NK-92 treated with Interleukin-12 subunit alpha and Interleukin-12 subunit beta, amount 100 ng/mL, for 24 hours (cell line): ENCODE data around the gene OSMR.

ENCODE experiments used
- DNase-seq: peaks from one replicate; lab custom pipeline; 2025; lab: John Stamatoyannopoulos, UW

OSMR gene

DNA sequence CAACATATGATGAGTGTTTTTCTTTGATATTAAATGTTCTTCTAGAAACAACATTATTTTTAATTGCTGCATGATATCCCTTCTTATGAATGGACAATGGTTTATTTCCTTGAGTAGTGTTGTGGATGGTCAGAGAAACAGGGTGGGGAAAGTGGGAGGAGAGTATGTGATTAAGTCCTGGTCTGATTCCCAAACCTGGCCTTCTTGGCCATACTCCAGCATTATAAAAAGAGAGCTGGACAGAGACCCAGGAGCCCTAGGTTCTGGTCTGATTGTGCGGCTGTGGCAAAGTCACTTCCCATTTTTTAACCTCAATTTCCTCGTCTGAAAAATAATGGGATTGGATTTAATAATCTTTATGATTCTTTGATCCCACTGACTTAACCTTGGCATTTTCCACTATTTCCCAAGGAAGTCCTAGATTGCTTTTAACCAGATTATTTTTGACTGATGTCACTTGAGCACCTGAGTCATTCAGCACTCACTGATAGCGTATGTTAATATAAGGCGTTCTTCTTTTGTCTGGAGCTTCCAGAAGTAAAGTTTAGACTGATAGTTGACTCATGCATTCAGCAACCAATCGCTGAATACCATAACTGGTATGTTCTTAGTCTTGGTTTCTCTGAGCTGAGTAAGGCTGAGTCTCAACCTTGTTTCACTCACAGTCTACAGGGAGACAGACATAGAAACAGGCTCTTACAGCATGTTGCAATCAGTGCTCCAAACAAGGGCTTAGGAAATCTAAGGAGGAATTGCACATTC, 26.2 kb downstream of the OSMR start:
- DNase-seq, result no peak

DNA sequence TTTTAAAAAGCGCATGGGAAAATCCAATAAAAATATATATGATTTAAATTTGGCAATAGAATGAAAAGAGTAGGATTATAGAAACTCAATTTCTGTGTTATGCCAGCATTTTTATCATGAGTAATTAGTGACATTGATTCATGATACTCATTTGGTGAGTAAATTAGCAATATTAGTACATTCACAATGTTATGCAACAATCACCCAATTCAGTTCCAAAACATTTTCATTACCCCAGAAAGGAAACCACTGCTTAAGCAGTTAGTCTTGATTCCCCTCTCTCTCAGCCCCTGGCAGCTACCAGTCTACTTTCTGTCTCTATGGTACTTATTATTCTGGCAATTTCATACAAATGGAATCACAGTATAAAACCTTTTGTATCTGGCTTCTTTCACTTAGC, 27.0 kb downstream of the OSMR start:
- no peak for DNase-seq

DNA sequence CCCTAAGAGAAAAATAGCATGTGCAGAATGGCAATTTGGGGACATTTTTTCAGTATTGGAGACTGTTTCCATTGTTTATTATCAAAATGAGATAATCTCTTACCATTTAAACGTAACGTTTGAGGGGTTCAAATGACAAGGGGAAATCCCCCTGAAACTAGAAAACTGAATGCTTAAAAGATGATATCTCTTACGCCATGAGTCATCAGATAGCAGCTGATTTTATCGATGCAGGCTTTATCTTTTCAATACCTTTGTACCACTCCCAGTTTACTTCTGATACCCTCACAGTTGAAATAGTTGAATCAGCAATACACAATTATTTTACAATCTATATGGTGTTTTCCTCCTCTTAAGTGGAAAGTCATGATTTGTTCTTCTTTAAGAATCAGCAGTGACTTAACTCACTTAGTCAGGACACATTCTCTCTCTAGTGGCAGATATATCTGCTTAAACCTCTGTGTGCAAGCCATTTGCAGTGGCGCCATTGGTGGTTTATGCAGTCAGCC, 29.2 kb downstream of the OSMR start:
- no peak for DNase-seq

DNA sequence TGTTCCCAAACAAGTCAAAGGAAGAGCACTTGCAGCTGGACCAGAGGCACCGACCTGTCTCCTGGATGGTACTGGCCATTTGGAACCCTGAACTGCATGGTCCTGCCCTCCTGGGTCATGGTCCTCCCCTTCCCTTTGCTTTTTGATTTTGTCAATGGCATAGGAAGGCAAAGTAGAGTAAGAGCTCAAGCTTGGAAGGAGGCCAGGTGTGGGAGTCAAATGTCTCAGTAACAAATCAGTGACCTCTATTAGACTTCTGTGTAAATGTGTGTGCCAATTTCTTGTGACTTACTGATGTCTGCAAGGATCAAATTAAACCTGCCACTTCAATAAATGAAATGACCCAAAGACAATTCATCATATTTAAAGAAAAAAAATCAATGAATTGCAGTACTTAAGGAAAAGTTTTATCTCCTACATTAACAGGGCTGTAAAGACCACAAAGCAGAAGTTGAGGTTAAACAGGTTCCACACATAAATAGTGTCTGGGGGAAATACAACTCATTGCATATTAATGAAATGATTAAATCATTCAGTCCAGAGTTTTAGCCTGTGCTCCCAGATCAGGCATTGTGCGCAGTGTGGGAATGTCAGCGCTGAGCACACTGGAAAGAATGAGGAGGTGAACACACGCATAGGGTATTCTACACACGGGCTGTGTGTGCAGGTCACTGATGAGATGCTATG, 32.7 kb downstream of the OSMR start:
- no peak for DNase-seq

DNA sequence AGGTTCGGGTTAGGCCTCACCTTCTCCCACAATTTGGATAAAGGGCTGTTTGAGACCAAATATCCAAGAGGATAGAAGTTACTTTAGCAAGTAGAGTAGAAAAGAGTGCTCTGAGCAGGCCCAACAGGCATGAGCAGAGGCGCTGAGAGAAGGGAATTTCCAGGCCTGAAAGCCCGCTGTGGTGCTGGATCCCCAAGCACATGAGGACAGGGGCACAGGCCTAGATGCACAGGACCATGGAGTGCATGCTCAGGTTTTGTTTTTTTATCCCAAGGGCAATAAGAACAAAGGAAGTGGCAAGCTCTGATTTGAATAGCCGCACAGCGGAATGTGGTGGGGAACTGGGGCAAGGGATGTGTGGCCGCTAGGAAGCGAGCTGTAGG, 33.3 kb downstream of the OSMR start:
- DNase-seq, result no peak

DNA sequence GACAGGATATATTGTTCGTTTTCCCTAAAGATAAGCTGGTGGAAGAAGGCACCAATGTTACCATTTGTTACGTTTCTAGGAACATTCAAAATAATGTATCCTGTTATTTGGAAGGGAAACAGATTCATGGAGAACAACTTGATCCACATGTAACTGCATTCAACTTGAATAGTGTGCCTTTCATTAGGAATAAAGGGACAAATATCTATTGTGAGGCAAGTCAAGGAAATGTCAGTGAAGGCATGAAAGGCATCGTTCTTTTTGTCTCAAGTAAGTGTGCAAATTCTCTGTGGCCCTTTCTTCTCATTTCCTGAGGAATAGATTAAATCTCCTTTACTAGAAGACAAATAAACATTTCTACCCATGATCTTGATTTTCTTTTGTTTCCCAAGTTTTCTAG, 38.0 kb downstream of the OSMR start:
- no peak for DNase-seq

DNA sequence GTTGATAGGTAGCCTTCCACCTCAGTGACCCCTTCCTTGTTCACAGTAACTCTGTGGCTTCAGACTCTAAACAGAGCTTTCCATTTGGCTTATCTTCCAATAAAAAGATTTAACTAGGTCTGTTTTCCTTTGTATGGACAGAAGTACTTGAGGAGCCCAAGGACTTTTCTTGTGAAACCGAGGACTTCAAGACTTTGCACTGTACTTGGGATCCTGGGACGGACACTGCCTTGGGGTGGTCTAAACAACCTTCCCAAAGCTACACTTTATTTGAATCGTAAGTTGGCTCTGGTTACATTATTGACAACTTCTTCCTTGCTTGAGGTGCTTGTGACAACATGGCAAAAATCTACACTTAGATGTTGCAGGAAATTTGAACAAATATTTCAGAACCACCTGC, 39.4 kb downstream of the OSMR start:
- DNase-seq, result no peak

DNA sequence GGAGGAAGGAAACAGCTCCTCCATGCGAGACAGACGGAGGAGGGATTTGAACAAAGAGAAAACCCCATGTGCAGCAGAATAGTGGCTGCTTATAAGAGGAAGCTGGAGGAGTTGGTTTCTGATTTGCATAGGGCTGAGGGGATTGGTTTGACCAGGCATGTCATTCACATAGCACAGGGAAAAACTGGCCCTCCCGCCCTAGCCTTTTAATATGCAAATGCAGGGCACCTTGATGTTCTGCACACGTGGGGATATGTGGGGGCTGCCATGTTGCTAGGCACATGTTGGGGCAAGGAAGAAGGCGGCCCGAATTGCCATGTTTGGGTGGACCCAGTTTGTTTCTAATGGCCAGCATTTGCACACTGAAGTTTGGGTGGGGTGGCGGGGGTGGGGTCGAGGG, 42.2 kb downstream of the OSMR start:
- DNase-seq, result no peak

DNA sequence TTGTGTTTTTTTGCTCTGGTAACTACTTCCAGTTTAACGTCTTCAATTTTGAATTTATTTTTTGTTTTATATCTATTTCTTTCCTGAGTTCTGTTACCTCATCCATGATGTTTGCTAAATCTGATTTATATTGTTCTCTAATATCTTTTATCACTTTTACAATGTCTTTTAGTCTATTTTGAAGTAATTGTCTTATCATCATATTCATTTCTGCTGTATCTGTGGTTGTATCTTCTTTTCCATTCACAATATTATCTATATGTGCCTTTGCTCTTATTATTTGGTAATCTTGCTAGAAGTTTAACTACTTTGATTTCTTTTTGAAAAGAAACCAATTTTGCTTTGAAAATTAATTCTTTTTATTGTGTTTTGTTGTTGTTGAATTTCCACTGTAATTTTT, 43.6 kb downstream of the OSMR start:
- no peak for DNase-seq

DNA sequence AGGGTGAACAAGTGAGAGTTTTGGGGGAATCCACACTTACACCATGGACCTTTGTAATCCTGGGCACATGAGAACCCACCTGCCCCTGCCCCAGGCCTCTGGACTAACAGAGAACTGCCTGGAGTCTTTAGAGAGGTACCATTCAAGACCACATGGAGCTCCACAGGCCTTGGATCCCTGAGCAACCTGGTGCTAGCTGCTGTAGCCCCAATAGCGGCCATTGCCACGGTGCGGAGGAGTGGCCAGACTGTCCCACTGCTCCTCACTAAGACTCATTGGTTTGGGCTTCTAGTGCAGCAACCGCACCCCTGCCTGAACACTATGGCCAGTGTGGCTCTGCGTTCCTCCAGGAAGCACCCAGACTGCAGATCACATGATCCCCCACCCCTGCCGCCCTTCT, 45.8 kb downstream of the OSMR start:
- DNase-seq, result no peak

DNA sequence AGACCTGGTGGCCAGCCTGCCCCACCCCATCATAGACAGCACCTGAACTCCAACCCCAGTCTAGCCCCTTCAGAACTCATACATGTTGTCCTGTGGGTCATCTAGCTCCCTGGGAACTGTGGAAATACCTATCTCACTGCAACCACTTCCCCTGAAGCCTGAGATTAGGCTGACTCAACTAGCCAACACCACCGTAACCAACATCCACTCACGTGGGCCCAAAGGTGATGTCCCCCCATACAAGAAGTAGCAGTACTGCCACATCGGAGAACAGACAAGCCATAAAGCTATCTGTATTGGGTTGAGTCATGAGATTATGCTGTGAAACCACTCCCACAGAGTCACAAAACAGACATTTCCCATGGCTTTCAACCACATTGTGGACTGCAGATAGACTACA, 46.6 kb downstream of the OSMR start:
- DNase-seq, result no peak

DNA sequence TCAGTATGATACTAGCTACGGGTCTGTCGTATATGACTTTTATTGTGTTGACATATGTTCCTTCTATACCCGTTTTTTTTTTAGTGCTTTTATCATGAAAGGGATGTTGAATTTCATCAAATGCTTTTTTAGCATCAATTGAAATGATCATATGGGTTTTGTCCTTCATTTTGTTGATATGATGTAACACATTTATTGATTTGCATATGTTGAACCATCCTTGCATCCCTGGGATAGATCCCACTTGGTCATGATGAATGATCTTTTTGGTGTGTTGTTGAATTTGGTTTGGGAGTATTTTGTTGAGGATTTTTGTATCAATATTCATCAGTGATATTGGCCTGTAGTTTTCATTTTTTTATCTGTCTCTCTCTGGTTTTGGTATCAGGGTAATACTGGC, 50.9 kb downstream of the OSMR start:
- DNase-seq, result no peak

DNA sequence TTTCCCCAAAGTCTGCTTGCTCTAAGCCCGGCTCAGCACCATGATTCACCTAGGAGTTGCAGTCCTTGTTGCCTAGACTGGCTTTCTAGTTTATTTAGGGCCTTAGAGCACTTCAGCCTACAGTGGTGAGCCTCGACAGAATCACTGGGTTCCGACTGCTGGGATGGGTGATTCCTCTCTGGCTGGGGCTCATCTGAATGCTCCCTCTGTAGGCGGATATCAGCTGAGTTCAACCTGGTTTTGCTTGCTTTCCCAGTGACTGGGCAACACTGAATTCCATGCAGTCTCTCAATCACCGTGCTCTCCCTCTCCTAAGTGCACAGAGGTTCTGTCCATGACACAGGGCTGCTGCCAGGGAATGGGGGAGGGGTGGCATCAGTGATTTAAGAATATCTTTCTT, 54.1 kb downstream of the OSMR start:
- DNase-seq, result no peak

DNA sequence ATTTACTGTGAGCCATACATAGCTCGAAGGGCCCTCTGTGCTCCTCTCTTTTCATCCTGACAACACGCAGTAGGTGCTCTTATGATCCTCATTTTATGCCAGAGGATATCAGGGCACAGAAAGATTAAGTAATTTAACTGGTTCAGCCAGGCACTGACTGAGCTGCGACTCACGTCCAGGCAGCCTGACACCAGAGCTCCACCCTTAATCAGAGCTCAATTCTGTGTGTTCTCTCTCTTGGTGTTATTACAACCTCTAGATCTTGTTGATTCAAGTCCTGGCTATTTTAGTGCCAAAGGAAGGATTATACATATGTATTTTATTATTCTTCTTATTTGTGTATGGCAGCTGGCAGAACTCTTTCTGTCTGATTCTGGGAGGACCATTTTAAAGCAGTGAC, 59.7 kb downstream of the OSMR start:
- DNase-seq, result no peak

DNA sequence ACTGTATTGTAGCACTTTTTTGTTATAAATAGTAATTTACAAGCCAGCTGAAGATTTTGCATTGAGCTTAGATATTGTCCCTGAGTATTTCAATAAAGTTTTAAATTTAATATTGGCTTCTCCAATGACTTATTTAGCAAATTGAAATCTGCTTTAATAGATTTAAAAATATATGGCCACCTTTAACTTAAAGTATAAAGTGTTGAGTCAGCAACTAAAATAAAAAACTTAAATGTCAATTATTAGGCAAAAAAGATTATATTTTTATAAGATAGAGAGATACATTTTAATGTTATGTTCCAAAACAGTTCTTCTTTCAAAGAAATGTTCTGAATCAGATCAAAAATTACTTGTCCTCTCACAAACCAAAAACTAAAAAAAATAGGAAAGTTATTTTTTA, 60.7 kb downstream of the OSMR start:
- no peak for DNase-seq

DNA sequence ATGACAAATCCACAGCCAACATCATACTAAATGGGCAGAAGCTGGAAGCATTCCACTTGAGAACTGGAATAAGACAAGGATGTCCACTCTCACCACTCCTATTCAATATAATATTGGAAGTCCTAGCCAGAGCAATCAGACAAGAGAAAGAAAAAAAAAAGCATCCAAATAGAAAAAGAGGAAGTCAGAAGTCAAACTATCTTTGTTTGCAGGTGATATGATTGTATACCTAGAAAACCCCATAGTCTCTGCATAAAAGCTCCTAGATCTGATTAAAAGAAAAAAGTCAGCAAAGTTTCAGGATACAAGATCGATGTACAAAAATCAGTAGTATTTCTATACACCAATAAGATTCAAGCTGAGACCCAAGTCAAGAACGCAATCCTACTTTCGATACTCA, 66.1 kb downstream of the OSMR start:
- no peak for DNase-seq

DNA sequence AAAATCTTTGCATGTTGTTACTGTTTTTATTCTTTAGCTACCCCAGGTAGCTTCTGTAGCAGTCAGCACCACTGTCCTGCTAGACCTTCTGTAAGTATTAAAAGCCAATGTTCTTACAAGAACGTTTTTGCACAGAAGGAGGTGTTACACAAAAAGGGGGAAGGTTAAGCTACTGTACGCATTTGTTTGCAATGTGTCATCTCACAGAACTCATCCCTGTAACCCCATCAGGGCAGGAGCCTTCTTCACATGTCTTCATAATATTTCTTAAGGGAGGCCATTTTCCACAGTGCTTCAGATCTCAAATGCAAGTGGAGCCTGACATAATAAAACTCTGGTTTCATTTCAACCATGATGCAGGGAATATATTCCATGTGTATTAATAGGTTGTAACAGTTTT, 67.9 kb downstream of the OSMR start:
- DNase-seq, result no peak

DNA sequence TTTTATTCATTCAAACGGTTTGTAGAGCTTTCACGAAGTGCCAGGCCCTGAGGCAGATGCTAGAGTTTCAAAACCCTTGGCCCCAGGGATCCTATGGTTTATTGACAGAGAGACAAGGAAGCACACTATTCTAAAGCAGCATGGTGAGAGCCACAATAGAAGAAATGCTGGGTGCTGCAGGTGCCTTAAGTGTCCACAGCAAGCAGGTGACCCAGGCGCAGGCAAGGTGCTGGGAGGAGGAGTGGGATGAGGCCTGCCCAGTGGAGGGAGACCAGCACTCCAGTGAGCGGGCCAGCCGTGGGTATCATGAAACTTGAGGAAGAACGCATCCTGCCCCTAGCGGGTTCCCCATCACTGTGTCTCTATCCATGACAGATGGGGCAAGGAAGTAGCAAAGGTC, 71.0 kb downstream of the OSMR start:
- no peak for DNase-seq

DNA sequence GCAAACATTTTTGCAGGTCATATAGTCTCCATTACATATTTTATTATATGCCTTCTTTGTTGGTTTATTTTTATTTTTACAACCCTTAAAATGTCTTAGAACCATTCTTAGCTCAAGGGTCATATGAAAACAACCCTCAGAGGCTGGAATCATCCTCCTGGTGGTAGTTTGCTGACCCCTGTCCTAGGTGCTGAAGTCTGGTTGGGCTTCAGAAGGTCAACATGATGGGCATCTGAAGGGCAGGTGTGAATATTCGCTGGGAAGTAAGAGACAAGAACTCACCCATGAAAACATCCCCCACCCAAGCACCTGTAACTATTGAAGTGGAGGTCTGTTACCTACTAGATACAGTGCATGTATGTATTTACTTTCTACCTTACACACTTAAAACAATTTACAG, 75.4 kb downstream of the OSMR start:
- DNase-seq, result no peak

DNA sequence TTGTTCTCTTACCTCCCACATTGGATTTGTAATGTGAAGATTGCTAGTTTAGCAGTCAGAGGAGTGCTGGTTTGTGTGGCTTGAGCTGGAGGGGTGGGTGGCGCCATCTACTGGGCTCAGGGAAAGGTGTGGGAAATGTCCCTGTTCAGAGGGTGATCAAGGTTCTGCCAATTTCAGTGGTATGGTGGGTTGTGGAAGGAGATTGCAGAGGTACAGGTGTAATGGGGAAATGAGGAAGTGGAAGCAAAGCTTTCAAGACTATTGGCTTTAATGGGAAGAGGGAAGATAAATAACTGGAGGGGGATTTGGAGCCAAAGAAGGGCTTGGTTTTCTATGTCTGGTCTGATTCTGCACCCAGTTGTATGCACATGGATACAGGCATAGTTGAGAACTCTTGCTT, 76.4 kb downstream of the OSMR start:
- peak; percentile 3 for DNase-seq

DNA sequence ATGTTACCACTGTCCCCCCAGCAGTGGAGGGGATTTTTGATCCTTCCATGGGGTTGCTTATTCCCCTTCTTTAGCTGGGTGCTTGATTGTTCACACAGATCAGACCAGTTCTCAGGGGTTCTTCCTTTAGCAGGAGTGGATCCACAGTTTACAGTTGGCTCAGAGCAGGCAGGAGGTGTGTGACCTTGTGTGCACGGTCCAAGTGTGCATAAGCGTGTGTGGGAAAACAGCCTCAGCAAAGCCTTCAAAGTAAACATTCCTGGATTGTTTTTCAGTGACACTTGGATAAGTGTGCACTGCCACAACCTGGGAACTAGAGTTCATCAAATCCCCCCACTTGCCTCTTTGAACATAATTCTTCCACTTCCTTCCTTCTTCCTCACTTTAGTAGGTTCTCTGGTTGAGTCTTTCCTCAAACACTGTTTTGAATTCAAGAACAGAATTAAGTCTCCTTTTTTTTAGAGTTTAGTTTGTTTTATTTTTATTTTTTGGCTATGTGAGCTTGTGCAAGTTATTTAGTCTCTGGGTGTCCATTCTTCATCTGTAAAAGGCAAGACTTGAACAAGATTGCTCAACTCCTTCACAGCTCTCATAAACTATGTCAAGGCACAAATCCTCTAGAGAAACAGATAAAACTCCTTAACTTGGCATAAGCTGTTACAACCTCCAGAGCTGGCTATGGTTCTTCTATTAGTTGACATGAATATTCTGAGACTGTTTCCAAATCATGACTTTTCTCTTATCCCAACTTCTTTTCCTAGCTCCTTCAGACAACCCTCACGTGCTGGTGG, 78.0 kb downstream of the OSMR start:
- DNase-seq, result no peak

DNA sequence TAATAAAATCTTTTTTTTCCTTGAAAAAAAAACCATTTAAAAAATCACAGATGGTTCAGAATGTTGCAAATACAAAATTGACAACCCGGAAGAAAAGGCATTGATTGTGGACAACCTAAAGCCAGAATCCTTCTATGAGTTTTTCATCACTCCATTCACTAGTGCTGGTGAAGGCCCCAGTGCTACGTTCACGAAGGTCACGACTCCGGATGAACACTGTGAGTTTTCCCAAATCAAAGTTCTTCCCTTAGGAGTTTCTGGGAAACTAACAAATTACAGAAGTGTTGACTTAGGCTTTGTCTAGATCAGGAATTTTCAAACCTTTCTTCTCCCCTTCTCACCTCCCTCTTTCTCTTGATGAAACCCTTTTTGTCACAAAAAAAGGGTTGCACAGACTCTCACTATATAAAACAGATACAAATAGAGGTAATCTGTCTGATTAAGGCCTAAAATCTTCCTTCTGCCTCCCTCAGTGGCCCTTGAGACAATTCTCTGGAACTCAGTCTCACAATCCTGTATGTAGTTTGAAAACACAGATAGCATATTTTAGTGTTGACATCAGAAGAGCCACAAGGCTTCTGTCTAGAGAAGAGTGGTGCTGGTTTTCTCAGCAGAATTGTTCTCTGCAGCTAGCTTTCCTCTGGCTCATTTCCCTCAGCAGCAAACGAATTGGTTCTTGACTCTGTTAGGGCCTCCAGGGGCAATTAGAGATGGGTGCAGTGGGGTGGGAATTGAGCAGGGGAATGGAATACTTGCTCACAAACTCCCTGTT, 79.5 kb downstream of the OSMR start:
- DNase-seq, result no peak
